Ovary (tissue), 3 donors: Measurements from ENCODE around the gene HSDL2.

Experiments
- POLR2A ChIP-seq: fragments of 450-650 bp; IDR thresholded peaks from one replicate; pipeline ENCODE4 v1.6.1; 2017; ENCODE audit warnings: antibody characterized with exemption, mild to moderate bottlenecking, moderate library complexity
- TF ChIP-seq, protein P1 (sequence below), 3 donors: fragments of 450-650 bp in 2 of 3; fragments of 200-600 bp in 1 of 3; IDR thresholded peaks; one replicate each; pipeline versions ENCODE4 v1.5.1 to v1.8.0; 2016 to 2022; ENCODE audit warnings: antibody characterized with exemption in 3 of 3, mild to moderate bottlenecking in 1 of 3
- donor health status: DM: no; HTN: no; CAD: no.

DNA sequence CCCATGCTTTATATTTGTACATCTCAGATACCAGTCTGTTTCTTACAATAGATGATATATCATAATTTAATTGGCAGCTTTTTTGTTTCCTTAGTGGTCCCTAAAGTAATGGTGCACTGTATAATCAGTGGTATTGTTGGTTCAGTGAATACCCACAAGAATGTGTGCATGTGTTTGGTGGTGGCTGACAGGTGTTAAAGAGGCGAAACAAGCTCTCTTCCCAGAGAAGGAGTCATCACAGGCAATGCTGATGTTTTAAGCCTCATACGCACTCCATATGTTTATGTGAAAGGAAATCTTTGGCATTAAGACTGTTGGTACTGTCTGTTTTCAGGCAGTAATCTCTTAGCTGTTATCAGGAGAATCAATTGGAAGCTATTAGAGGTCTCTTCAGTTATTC, 57.5 kb downstream of the HSDL2 start:
- TF ChIP-seq, protein P1, sequence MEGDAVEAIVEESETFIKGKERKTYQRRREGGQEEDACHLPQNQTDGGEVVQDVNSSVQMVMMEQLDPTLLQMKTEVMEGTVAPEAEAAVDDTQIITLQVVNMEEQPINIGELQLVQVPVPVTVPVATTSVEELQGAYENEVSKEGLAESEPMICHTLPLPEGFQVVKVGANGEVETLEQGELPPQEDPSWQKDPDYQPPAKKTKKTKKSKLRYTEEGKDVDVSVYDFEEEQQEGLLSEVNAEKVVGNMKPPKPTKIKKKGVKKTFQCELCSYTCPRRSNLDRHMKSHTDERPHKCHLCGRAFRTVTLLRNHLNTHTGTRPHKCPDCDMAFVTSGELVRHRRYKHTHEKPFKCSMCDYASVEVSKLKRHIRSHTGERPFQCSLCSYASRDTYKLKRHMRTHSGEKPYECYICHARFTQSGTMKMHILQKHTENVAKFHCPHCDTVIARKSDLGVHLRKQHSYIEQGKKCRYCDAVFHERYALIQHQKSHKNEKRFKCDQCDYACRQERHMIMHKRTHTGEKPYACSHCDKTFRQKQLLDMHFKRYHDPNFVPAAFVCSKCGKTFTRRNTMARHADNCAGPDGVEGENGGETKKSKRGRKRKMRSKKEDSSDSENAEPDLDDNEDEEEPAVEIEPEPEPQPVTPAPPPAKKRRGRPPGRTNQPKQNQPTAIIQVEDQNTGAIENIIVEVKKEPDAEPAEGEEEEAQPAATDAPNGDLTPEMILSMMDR (IDR thresholded peaks at IDR 0.05), result no peak
- TF ChIP-seq POLR2A, result no peak
